GM23338 (cell line): ENCODE data around the gene MTX3. TPM values are rescaled to one million over a fixed set of nuclear protein-coding genes. Genes with fewer than 3 reads are reported as not detected.

Source experiments
- ATAC-seq: fragments of 200-7000 bp; cut with Tn5 transposase; 3 replicates; pipeline ENCODE4 v1.9.1; 2020
- DNase-seq: peaks from one replicate; pipeline ENCODE4 v3.0.0-alpha.2; 2015; ENCODE audit warnings: low spot score
- H2AFZ ChIP-seq: fragments of 200-600 bp; sonication (generic); 2 replicates; pipeline ENCODE4 v1.8.0; 2016; ENCODE audit warnings: antibody characterized with exemption, mild to moderate bottlenecking, moderate library complexity
- H3F3A ChIP-seq: fragments of 200-600 bp; sonication (generic); replicated peaks from 2 replicates; pipeline ENCODE4 v1.8.0; 2017; ENCODE audit warnings: antibody characterized with exemption, mixed run types, low read depth
- H3K27ac ChIP-seq: fragments of 200-600 bp; sonication (generic); 2 replicates; pipeline ENCODE4 v1.6.1; 2016; ENCODE audit warnings: low read depth
- H3K27me3 ChIP-seq: fragments of 200-600 bp; sonication (generic); 2 replicates; pipeline ENCODE4 v1.8.0; 2016; ENCODE audit warnings: mild to moderate bottlenecking, mixed run types, moderate library complexity; ENCODE audit not compliant: insufficient read depth
- H3K36me3 ChIP-seq: fragments of 200-600 bp; sonication (generic); 2 replicates; pipeline ENCODE4 v1.8.0; 2016; ENCODE audit warnings: mild to moderate bottlenecking; ENCODE audit not compliant: insufficient read depth
- H3K4me1 ChIP-seq: fragments of 200-600 bp; sonication (generic); 2 replicates; pipeline ENCODE4 v1.8.0; 2016; ENCODE audit warnings: mild to moderate bottlenecking, moderate library complexity; ENCODE audit not compliant: insufficient read depth
- H3K4me2 ChIP-seq: fragments of 200-600 bp; sonication (generic); 2 replicates; pipeline ENCODE4 v1.7.1; 2017; ENCODE audit warnings: mixed run types
- H3K4me3 ChIP-seq: fragments of 200-600 bp; sonication (generic); 2 replicates; pipeline ENCODE4 v1.6.1; 2016; ENCODE audit warnings: mixed run types
- H3K79me2 ChIP-seq: fragments of 200-600 bp; sonication (generic); replicated peaks from 2 replicates; pipeline ENCODE4 v1.8.0; 2017; ENCODE audit warnings: mild to moderate bottlenecking; ENCODE audit not compliant: insufficient read depth
- H3K9me2 ChIP-seq: fragments of 200-600 bp; sonication (generic); 2 replicates; pipeline ENCODE4 v1.8.0; 2017; ENCODE audit not compliant: insufficient read depth
- H4K20me1 ChIP-seq: fragments of 200-600 bp; sonication (generic); replicated peaks from 2 replicates; pipeline ENCODE4 v1.8.0; 2017; ENCODE audit warnings: mild to moderate bottlenecking; ENCODE audit not compliant: insufficient read depth
- H3K27ac Mint-ChIP-seq: 2 replicates; pipeline ENCODE4 v1.8.0; 2020; ENCODE audit warnings: inconsistent platforms, mild to moderate bottlenecking, moderate library complexity, mixed read lengths
- H3K27me3 Mint-ChIP-seq: 3 replicates; pipeline ENCODE4 v1.8.0; 2022; ENCODE audit warnings: low read depth, mild to moderate bottlenecking, moderate library complexity, mixed read lengths, inconsistent platforms; ENCODE audit not compliant: insufficient read depth, poor library complexity
- H3K36me3 Mint-ChIP-seq: 3 replicates; pipeline ENCODE4 v1.8.0; 2021; ENCODE audit warnings: low read depth, mild to moderate bottlenecking, inconsistent platforms, moderate library complexity, mixed read lengths
- H3K4me1 Mint-ChIP-seq: 3 replicates; pipeline ENCODE4 v1.8.0; 2020; ENCODE audit warnings: mild to moderate bottlenecking, inconsistent platforms, mixed read lengths
- H3K4me3 Mint-ChIP-seq: 3 replicates; pipeline ENCODE4 v1.8.0; 2021; ENCODE audit warnings: moderate library complexity, mild to moderate bottlenecking, inconsistent platforms, mixed read lengths
- H3K9me3 Mint-ChIP-seq: 3 replicates; pipeline ENCODE4 v1.8.0; 2020; ENCODE audit warnings: moderate library complexity, mild to moderate bottlenecking, inconsistent platforms, mixed read lengths
- CREB1 ChIP-seq: fragments of 250-450 bp; sonication (Bioruptor Pico); IDR thresholded peaks from 2 replicates; pipeline ENCODE4 v1.5.0; 2020; ENCODE audit warnings: low read depth, mild to moderate bottlenecking, moderate library complexity
- CTCF ChIP-seq, 2 experiments: fragments of 200-600 bp in 1 of 2; sonication (generic) in 1 of 2; conservative IDR thresholded peaks; 2 replicates each; pipeline versions ENCODE4 v1.5.1 to v1.6.1; 2016 to 2017; ENCODE audit warnings: antibody characterized with exemption in 2 of 2, low read depth in 2 of 2, mild to moderate bottlenecking in 2 of 2, moderate library complexity in 1 of 2
- ETS1 ChIP-seq: IDR thresholded peaks from 2 replicates; pipeline ENCODE4 v1.6.1; 2016; ENCODE audit warnings: antibody characterized with exemption
- EZH2 ChIP-seq: fragments of 200-600 bp; sonication (generic); IDR thresholded peaks from one replicate; pipeline ENCODE4 v1.8.0; 2017; ENCODE audit warnings: antibody characterized with exemption, mild to moderate bottlenecking, low read depth; ENCODE audit not compliant: unreplicated experiment
- EZH2phosphoT487 ChIP-seq: fragments of 200-600 bp; sonication (generic); IDR thresholded peaks from one replicate; pipeline ENCODE4 v1.8.1; 2018; ENCODE audit warnings: antibody characterized with exemption; ENCODE audit not compliant: unreplicated experiment
- JUNB ChIP-seq: IDR thresholded peaks from one replicate; pipeline ENCODE4 v1.6.1; 2016; ENCODE audit warnings: antibody characterized with exemption; ENCODE audit not compliant: unreplicated experiment
- NANOG ChIP-seq: IDR thresholded peaks from 2 replicates; pipeline ENCODE4 v1.6.1; 2016; ENCODE audit warnings: antibody characterized with exemption, borderline replicate concordance
- POLR2AphosphoS5 ChIP-seq: IDR thresholded peaks from 2 replicates; pipeline ENCODE4 v1.6.1; 2016; ENCODE audit warnings: antibody characterized with exemption, low read depth
- REST ChIP-seq: IDR thresholded peaks from one replicate; pipeline ENCODE4 v1.6.1; 2018; ENCODE audit warnings: antibody characterized with exemption; ENCODE audit not compliant: unreplicated experiment
- STAT1 ChIP-seq: IDR thresholded peaks from one replicate; pipeline ENCODE4 v1.6.1; 2016; ENCODE audit warnings: antibody characterized with exemption; ENCODE audit not compliant: unreplicated experiment
- ZNF114 ChIP-seq: fragments of 250-450 bp; sonication (Bioruptor Pico); IDR thresholded peaks from 2 replicates; pipeline ENCODE4 v1.5.0; 2020; ENCODE audit warnings: mild to moderate bottlenecking, moderate library complexity
- ZNF331 ChIP-seq: fragments of 250-450 bp; sonication (Bioruptor Pico); IDR thresholded peaks from 2 replicates; pipeline ENCODE4 v1.5.0; 2020; ENCODE audit warnings: low read depth, mild to moderate bottlenecking, moderate library complexity
- ZNF462 ChIP-seq: fragments of 250-450 bp; sonication (Bioruptor Pico); IDR thresholded peaks from 2 replicates; pipeline ENCODE4 v1.5.0; 2020; ENCODE audit warnings: mild to moderate bottlenecking, moderate library complexity
- polyA plus RNA-seq: library from polyadenylated mRNA; unstranded; fragments of >200 nt; fragmentation: Nextera tagmentation; extraction: Ambion mirVana; gene quantifications from 2 replicates; pipeline ENCODE4 v1.2.1, GENCODE V29; 2016
- total RNA-seq: library from RNA; depleted of rRNA; stranded (reverse); fragments of >200 nt; shearing (Covaris generic); gene quantifications from 2 replicates; pipeline ENCODE4 v1.2.3, GENCODE V29; 2014

Gene MTX3
- total and polyA plus RNA-seq, 2 experiments from 2014 or later = 11.3 to 33.8 TPM

- ATAC-seq (no peak), DNase-seq (no peak)
- Histone ChIP-seq H3K27me3 (no peaks in the 10 kb centered on the region), H3K4me2 (no peak overlapping the region), H3F3A (no peaks in the 10 kb centered on the region), H3K27ac (no peak overlapping the region), H3K4me3 (no peak overlapping the region), H3K79me2 (no peaks in the 10 kb centered on the region), H2AFZ (no peak overlapping the region), H3K4me1 (no peaks in the 10 kb centered on the region), H3K9me2 (peaks cover 6% of the 10 kb centered on the region; the same call in 1 of the 2 replicates), H3K36me3 (no peaks in the 10 kb centered on the region), H4K20me1 (no peaks in the 10 kb centered on the region)
- TF ChIP-seq NANOG = no peak
- TF ChIP-seq ZNF462 (CRISPR knock-in tag) = no peak
- TF ChIP-seq CTCF (conservative IDR thresholded peaks at IDR 0.05; ENCODE audit: low read depth in 2 of 2) = no peak
- TF ChIP-seq STAT1 = no peak
- no peak for TF ChIP-seq POLR2AphosphoS5
- no peak for TF ChIP-seq ZNF331 (CRISPR knock-in tag)
- TF ChIP-seq REST = no peak
- TF ChIP-seq EZH2 = no peak
- no peak for TF ChIP-seq EZH2phosphoT487
- no peak for TF ChIP-seq ZNF114 (CRISPR knock-in tag)
- no peak for TF ChIP-seq ETS1
- TF ChIP-seq CREB1 (CRISPR knock-in tag) = no peak
- TF ChIP-seq JUNB = no peak
- no peaks in the 10 kb centered on the region for H3K36me3 Mint-ChIP-seq
- no peak overlapping the region for H3K27ac Mint-ChIP-seq
- H3K4me3 Mint-ChIP-seq = no peak overlapping the region
- H3K4me1 Mint-ChIP-seq = no peaks in the 10 kb centered on the region; the same call in 2 of the 3 replicates
- H3K9me3 Mint-ChIP-seq = no peaks in the 10 kb centered on the region
- no peaks in the 10 kb centered on the region for H3K27me3 Mint-ChIP-seq
These were observed 24.6 kb downstream of the MTX3 start for GRCh38 chr5:79966448-79966847.
